GM18502 (cell line): Measurements from ENCODE around the gene VTI1B.
"Not testable (repeated sequence)": the region's sequence is repeated elsewhere in the genome, so short reads cannot be mapped to it uniquely, and the experiment has no call there.

Experiments used
- ATAC-seq: cut with Tn5 transposase; IDR thresholded peaks from one replicate; pipeline ENCODE4 v1.9.1; 2021; ENCODE audit warnings: mild to moderate bottlenecking; ENCODE audit not compliant: unreplicated experiment, poor library complexity

VTI1B gene

GRCh38 chr14:67674480-67675218 lies at the start of gene VTI1B:
Gene VTI1B (minus strand): TSS chr14:67674632. CDS start chr14:67674489, 143 bp downstream.
- ATAC-seq = peak; percentile 90

GRCh38 chr14:67722293-67722692 lies 47.9 kb upstream of the VTI1B start:
- no peak for ATAC-seq

GRCh38 chr14:67721875-67722274 lies 47.4 kb upstream of the VTI1B start:
- no peak for ATAC-seq

- ATAC-seq = no peak
These were observed 45.4 kb upstream of the VTI1B start for GRCh38 chr14:67719866-67720265.

- ATAC-seq = not testable (repeated sequence)
These were observed 45.0 kb upstream of the VTI1B start for GRCh38 chr14:67719385-67719784.

- ATAC-seq = no peak
These were observed 43.8 kb upstream of the VTI1B start for GRCh38 chr14:67718265-67718664.

- ATAC-seq = no peak
These were observed 42.6 kb upstream of the VTI1B start for GRCh38 chr14:67717048-67717447.

GRCh38 chr14:67710209-67710608 lies 35.8 kb upstream of the VTI1B start:
- no peak for ATAC-seq

GRCh38 chr14:67709796-67710195 lies 35.4 kb upstream of the VTI1B start:
- not testable (repeated sequence) for ATAC-seq

- ATAC-seq = not testable (repeated sequence)
These were observed 34.9 kb upstream of the VTI1B start for GRCh38 chr14:67709346-67709745.

GRCh38 chr14:67705211-67705610 lies 30.8 kb upstream of the VTI1B start:
- ATAC-seq = no peak

GRCh38 chr14:67704484-67705089 lies 30.2 kb upstream of the VTI1B start:
- ATAC-seq = no peak

- ATAC-seq = no peak
These were observed 29.6 kb upstream of the VTI1B start for GRCh38 chr14:67703997-67704396.

- ATAC-seq = not testable (repeated sequence)
These were observed 27.1 kb upstream of the VTI1B start, which contains the start of gene RDH12 for GRCh38 chr14:67701492-67701891. Gene RDH12 (plus strand): TSS chr14:67701886. CDS start chr14:67722643, 20,757 bp downstream.

GRCh38 chr14:67698179-67698578 lies 23.7 kb upstream of the VTI1B start:
- no peak for ATAC-seq

- ATAC-seq = no peak
These were observed 22.6 kb upstream of the VTI1B start for GRCh38 chr14:67697006-67697405.

- peak; percentile 89 for ATAC-seq
These were observed 21.0 kb upstream of the VTI1B start, which contains the start of gene RDH11 for GRCh38 chr14:67695394-67695949. Gene RDH11 (minus strand): TSS chr14:67695764. CDS start chr14:67695703, 61 bp downstream.

GRCh38 chr14:67694791-67695393 lies 20.5 kb upstream of the VTI1B start:
- ATAC-seq = peak; percentile 91

GRCh38 chr14:67690011-67690410 lies 15.6 kb upstream of the VTI1B start:
- ATAC-seq = no peak

GRCh38 chr14:67683842-67684241 lies 9.4 kb upstream of the VTI1B start:
- no peak for ATAC-seq

- ATAC-seq = no peak
These were observed 6.5 kb upstream of the VTI1B start for GRCh38 chr14:67680941-67681340.
